Measurements from ENCODE around the gene SLC22A23.

Gene SLC22A23

DNA sequence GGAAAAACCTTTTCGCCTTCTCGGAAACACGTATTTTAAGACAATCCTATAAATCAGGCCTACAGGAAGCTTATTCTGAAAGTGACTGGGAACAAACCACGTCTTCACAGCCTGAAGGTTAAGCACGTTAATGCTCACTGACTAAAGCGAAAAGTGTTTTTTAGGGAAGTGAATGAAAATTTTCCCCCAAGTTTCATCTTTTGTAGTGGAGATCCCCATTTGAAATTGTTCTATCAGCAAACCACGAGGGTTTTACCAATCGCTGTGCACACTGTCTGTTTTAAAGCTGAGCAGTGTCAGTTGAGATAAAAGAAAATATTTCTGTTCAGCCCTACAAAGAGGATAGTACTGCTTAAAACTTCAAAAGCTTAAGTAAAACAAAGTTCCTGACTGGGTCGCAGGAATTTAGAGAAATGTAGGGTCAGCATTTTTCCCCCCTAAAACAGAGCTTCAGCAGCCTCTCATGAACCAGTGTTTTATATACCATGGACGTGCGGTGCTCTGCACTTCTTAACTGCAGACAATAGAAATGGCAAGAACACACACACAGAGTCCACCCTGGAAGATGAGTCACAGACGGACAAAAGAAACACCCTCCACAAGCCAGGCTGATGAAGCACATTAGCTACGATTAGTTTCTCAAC lies 34.9 kb downstream of the SLC22A23 start:
- H3K27ac ChIP-seq = no peak overlapping the region
- no peak for TF ChIP-seq ZFX (IDR thresholded peaks at IDR 0.05; ENCODE audit: borderline replicate concordance)
- TF ChIP-seq, protein P1, sequence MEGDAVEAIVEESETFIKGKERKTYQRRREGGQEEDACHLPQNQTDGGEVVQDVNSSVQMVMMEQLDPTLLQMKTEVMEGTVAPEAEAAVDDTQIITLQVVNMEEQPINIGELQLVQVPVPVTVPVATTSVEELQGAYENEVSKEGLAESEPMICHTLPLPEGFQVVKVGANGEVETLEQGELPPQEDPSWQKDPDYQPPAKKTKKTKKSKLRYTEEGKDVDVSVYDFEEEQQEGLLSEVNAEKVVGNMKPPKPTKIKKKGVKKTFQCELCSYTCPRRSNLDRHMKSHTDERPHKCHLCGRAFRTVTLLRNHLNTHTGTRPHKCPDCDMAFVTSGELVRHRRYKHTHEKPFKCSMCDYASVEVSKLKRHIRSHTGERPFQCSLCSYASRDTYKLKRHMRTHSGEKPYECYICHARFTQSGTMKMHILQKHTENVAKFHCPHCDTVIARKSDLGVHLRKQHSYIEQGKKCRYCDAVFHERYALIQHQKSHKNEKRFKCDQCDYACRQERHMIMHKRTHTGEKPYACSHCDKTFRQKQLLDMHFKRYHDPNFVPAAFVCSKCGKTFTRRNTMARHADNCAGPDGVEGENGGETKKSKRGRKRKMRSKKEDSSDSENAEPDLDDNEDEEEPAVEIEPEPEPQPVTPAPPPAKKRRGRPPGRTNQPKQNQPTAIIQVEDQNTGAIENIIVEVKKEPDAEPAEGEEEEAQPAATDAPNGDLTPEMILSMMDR (IDR thresholded peaks at IDR 0.05) = no peak

DNA sequence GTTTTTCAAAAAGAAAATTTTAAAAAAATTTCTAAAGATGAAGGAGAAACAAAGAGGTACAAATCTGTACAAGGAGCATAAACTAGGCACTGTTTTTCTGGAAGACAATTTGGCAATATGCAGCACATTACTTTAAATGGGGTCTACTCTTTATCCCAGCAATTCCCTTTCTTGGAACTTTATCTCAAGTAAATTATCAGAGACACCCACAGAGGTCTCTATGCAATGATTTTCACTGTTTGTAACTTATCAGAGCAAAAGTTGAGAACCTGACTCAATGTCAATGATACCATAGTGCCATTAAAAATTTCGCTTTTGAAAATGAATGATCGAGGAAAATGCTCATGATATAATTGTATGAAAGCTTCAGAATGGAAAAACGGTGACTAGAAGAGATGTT lies 35.7 kb downstream of the SLC22A23 start:
- TF ChIP-seq ZFX (IDR thresholded peaks at IDR 0.05; ENCODE audit: borderline replicate concordance) = no peak
- TF ChIP-seq, protein P1 (IDR thresholded peaks at IDR 0.05) = no peak

DNA sequence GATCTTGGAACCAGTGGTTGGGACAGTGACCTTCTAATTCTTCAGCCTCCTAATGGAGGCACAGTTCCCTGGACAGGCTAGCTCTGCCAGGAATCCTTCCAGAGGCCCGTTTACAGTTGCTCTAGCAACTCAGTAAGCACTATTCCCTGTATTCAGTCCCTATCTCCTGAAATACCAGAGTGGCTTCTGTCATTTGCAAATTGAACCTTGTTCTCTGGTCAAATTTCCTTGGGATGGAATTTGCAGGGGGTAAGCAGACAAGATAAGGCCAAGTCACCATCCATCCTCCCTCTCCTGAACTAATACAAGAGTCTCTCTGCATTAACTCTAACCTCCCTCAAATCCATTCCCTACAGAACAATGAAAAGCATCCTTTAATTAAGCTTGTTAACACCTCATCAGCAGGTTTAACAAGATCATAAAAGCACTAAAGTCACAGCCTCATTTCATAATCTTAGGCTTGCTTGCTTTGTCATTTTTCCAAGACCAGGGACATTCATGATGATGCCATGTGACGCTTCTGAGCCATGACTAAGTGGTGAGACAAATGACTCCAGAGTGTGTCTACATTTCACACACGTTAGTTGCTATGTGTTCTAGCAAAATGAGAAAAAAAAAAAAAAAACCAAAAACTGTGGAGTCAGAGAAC lies 37.1 kb downstream of the SLC22A23 start:
- no peak overlapping the region for H3K27ac ChIP-seq
- TF ChIP-seq, protein P1 (IDR thresholded peaks at IDR 0.05) = no peak
- no peak for TF ChIP-seq ZFX (IDR thresholded peaks at IDR 0.05; ENCODE audit: borderline replicate concordance)

More for the DNA sequence above, 35.7 kb downstream of the SLC22A23 start:
- H3K27ac ChIP-seq = no peak overlapping the region

DNA sequence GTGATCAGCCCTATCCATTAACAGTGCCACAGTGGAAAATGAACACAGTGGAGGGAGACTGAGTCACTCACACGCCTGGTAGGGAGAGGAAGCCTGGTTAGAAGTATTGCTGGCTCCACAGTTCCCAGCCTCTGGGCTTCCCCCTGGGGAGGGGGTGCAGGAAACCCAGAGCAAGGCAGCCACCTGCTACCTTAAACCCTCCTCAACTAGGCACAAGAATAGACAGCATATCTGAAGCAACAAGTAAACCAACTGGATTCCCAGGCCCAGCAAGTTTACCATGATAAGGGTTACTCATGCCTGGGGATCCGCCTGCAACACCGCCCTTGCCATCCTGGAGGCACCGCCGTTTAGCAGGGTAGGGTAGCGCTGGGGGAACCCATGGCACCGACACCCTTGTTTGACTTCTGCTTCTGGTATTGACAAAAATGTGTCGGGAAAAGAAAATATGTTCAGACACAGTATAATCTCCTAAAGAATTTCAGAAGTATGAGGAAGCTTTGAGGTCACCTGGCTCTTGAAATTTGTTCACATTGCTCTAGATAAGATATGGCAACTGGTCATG lies 38.3 kb downstream of the SLC22A23 start:
- H3K27ac ChIP-seq = no peak overlapping the region
- no peak for TF ChIP-seq ZFX (IDR thresholded peaks at IDR 0.05; ENCODE audit: borderline replicate concordance)
- TF ChIP-seq, protein P1 (IDR thresholded peaks at IDR 0.05) = no peak

DNA sequence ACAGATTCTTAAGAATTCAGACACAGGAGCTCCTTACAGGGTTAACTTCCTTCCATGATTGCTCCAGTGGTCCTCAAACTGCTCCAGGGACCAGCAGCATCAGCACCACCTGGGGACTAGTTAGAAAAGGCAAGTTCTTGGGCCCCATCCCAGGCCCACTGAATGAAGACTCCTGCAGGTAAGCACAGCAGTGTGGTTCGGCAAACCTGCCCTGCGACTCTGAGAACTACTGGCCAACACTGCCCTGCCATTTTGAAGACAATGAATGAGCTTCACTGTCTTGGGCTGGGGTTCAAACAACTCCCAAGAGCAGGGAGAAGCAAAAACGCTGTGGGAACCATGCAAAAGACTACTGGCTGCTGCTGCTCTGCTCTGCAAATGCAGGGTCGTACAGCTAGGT lies 39.4 kb downstream of the SLC22A23 start:
- TF ChIP-seq, protein P1 (IDR thresholded peaks at IDR 0.05) = no peak
- TF ChIP-seq ZFX (IDR thresholded peaks at IDR 0.05; ENCODE audit: borderline replicate concordance) = no peak
- no peak overlapping the region for H3K27ac ChIP-seq

DNA sequence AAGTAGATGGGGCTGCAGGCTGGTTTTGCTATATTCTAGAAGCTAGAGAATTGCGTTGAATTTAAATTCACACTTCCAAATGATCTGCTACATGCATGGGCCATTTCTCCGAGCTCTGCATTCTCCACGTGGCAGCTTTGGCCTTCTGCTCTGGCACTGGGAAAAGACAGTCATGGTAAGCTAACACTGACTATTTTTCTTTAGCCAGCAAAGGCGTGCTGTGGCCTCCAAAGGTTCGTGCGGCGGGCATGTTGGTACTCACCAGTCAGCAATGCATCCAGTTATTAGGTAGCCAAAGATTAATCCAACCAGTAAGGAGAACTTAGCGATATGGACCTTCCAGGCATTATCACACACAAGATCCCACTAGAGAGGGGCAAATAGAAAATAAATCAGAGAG lies 41.4 kb downstream of the SLC22A23 start:
- TF ChIP-seq, protein P1 (IDR thresholded peaks at IDR 0.05) = no peak
- TF ChIP-seq ZFX (IDR thresholded peaks at IDR 0.05; ENCODE audit: borderline replicate concordance) = no peak
- no peak overlapping the region for H3K27ac ChIP-seq

DNA sequence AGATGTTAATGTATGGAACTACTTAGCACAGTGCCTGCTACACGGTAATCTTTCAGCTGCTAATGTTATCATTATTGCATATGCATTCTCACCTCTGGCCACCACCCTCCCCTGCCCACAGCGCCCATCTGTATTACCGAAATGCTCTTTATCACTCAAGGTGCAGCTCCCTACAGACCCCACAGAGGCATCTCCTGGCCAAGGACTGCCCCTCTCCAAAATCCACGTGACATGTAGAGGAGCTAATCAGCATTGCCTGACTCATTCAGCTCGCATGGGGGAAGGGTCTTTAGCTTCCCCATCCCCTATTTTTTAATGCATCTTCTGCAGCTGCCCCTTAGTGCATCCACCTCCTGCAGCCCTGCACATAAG lies 41.8 kb downstream of the SLC22A23 start:
- TF ChIP-seq ZFX (IDR thresholded peaks at IDR 0.05; ENCODE audit: borderline replicate concordance) = no peak
- TF ChIP-seq, protein P1 (IDR thresholded peaks at IDR 0.05) = no peak
- H3K27ac ChIP-seq = no peak overlapping the region

Data from 22Rv1 (cell line).